Hematopoietic multipotent progenitor cell treated with erythropoietin and hydrocortisone succinate and interleukin-3 and kit ligand, for 17 days (in vitro differentiated cells): Measurements from ENCODE around the gene PPP3R2.
"Not testable (repeated sequence)": the region's sequence is repeated elsewhere in the genome, so short reads cannot be mapped to it uniquely, and the experiment has no call there.

ENCODE experiments used
- DNase-seq: peaks from one replicate; pipeline ENCODE4 v3.0.0-alpha.2; 2015; ENCODE audit warnings: low spot score

The PPP3R2 gene

DNA sequence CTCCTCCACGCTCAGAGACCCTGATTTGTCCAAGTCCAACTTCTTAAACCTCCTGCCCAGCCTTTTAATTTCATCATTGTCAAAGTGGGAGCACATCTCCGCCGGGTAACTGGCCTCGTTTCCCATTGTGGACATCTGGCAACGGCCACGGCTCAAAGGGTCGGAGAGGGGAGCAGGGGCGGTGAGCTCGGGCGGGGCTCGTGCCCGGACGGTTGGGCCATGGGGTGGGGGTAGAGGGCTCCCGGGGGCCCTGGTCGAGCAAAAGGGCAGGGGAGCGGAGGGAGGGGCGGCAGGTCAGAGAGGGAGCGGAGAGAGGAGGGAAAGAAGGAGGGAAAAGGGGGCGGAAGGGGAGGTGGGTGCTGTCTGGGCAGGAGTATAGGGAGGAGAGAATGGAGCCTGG is at the start of gene PPP3R2:
Gene PPP3R2 (minus strand): TSS at position 174 of the 400 bp plus-strand sequence. CDS start 48 bp downstream, at position 126.
- DNase-seq = no peak

GRCh38 chr9:101639785-101640665 is 45.3 kb upstream of the PPP3R2 start:
- no peak for DNase-seq

GRCh38 chr9:101639311-101639710 is 44.5 kb upstream of the PPP3R2 start:
- no peak for DNase-seq

DNA sequence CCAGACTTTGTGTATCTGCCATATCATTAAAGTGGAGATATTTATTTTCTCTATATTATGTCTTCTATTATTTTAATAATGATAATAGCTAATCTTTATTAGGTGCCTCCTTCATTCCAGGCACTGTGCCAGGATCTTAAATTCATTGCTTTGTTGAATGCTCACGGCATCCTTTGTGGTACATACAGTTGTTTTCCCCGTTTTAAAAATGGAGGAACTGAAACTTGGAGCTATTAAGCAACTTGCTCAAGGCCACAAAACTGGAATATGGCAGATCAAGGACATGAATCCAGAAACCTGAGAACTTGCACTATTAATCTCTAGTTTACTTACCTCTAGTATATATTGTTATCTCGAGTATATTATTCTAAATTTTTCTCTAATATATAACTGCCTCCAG is 41.5 kb upstream of the PPP3R2 start:
- DNase-seq = no peak

GRCh38 chr9:101635473-101635872 is 40.7 kb upstream of the PPP3R2 start:
- DNase-seq = no peak

- no peak for DNase-seq
Measured at GRCh38 chr9:101634741-101635409, 40.1 kb upstream of the PPP3R2 start.

- no peak for DNase-seq
Measured at GRCh38 chr9:101632611-101633010, 37.8 kb upstream of the PPP3R2 start.

- DNase-seq = no peak
Measured at GRCh38 chr9:101631892-101632291, 37.1 kb upstream of the PPP3R2 start.

- no peak for DNase-seq
Measured at GRCh38 chr9:101629636-101630035, 34.9 kb upstream of the PPP3R2 start.

DNA sequence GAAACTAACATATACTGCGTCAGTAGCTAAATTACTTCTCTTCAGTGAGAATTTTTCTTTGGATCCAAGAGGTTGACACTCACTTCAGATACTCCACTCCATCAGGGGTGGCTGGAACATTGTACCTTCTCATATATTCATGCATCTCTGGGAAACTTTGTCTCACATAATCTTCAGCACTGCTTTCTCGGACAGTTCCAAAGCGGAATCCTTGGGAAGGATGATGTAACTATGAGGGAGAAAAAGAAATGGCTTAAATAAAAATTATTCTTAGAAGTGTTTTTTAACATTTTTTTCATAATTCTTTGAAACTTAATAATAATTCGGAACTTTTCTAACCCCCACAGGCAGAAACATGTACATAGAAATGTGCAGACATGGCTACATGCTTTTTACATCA is 33.4 kb upstream of the PPP3R2 start:
- DNase-seq = no peak

- no peak for DNase-seq
Measured at GRCh38 chr9:101626295-101626694, 31.5 kb upstream of the PPP3R2 start.

- no peak for DNase-seq
Measured at GRCh38 chr9:101625876-101626275, 31.1 kb upstream of the PPP3R2 start.

DNA sequence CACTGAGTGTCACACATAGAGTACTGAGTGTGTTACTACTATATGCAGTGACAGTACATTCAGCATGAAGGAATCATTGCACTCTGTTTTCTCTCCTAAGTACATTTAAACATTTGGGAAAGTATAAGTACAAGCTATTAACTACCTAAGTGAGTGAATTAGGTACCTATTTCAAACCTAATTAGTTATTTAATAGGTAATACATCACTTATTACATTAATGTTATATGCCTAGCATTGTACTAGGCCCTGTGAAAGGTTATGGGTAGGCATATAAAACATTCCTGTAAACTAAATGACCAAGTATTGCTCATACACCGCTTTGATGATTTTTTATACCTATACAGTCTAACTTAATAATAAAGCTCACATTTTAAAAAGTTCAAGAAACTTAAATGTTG is 25.7 kb upstream of the PPP3R2 start:
- DNase-seq = no peak

GRCh38 chr9:101618698-101619097 is 23.9 kb upstream of the PPP3R2 start:
- DNase-seq = no peak

GRCh38 chr9:101605547-101605946 is 10.8 kb upstream of the PPP3R2 start:
- DNase-seq = no peak

DNA sequence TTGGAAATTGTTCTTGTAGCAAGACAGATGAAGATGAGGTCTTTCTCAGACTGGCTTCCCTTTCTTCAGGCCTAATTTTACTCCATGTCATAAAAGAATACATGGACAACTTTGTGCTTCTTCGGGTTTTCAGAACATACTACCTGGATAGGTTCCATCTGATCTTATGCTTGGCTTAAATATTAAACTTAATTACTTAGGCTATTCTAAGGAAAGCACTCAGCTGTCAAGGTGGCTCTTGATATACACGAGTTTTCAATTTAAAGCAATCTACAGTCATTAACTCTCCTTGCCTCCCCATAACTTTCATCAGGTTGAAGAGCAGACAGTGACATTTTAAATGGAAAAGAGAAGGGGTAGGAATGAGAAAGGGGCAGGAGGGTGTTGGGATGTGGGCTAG is 9.5 kb upstream of the PPP3R2 start:
- DNase-seq = no peak

DNA sequence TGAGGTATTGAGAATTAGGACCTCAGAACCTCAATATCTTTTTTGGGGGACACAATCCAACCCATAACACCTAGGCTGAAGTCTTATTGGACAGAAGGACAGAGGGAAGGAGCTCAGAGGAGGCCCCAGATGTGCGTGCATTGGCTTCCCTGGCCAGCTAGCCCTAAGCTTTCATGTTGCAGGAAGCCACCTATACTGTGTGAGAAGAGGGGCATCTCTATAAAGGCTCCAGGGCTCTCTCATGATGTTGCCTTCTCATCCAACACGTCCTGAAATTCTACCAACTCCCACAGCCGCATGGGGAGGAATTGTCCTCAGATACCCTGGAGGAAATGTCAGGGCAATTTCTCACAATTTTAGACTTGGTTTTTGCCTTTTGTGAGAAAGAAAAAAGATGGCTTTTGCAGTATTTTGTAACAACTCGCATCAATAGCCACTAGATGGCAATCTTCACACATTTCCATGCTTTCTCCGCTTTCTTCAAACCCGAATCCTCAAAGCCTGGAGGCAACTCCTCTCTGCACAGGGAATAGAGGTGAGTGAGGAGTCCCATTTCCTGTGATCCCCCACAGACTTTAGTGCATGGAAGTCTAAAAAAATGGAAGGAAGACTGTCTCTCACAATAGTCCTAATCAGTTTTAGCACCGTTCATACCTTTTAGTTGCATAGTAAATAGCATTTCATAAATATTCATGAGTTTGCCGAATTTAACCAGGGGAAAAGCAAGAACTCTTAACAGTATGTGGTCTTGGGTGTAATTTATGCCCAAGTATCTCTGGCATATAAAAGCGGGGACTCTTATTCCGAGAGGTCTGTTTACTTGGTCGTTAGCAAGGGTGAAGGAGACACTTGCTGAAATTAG is 7.4 kb upstream of the PPP3R2 start:
- DNase-seq = peak; percentile 71

DNA sequence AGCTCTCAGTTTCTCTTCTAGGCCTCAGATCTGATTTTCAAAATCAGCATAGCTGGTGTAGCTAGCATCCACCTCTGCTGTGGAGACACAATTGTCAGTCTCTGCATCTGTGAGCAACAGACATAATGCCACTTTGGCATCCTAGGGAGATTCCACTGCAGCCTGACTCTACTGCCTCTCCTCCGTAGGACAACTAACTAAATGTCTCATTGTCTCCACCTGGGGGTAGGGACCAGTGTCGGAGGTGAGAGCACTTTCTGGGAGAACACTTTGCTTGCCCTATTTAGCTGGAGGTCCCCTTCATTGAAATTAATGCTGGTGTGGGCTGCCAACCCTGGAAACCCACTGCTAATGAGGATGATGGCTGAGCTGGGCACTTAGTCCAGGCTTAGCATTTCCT is 1.4 kb downstream of the PPP3R2 start:
- DNase-seq = no peak

DNA sequence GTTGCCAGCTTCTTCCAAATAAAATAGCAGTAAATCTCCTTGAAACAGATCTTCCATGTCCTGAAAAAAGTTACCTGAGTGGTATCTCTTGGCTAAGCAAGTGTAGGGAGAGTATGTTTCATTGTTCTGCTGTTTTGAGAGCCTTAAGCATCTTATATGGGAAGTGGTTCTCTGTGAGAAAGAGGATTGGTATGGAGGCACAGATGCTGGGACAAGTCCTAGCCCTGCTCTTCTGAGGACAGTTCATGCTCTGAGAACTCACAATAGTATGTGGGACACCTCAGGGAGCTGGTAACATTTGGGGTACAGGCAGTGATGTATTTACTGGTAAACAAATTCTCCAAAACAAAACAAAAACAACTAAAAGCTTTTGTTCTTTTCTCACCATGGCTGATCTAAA is 2.0 kb downstream of the PPP3R2 start:
- no peak for DNase-seq

- DNase-seq = no peak
Measured at GRCh38 chr9:101591787-101592446, 2.9 kb downstream of the PPP3R2 start.

- DNase-seq = no peak
Measured at GRCh38 chr9:101590901-101591300, 3.9 kb downstream of the PPP3R2 start.

DNA sequence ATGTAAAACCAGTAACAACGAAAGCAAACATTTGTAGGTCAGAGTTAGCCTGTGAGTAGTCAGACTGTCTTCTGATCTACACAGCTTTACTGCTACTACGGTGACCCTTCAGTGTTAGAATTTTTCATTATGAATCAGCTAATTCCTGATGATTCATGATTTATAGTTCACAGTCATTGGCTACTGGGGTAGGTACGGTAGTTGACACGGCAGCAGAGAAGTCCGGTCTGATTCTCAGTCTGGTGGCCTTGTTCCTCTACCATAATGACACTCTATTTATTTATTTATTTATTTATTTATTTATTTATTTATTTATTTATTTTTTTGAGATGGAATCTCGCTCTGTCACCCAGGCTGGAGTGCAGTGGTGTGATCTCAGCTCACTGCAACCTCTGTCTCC is 4.7 kb downstream of the PPP3R2 start:
- DNase-seq = not testable (repeated sequence)
